22Rv1 (cell line): ENCODE measurements around the gene MISP.

Experiments used
- CTCF ChIP-seq: fragments of 450-650 bp; IDR thresholded peaks from 2 replicates; pipeline ENCODE4 v1.5.1; 2017; ENCODE audit warnings: mild to moderate bottlenecking
- ZFX ChIP-seq: fragments of 450-650 bp; IDR thresholded peaks from 2 replicates; pipeline ENCODE4 v1.6.1; 2017; ENCODE audit warnings: antibody characterized with exemption, borderline replicate concordance

GRCh38 chr19:704447-704741, 46.5 kb upstream of the MISP start:
- TF ChIP-seq CTCF (no peak), ZFX (no peak)
